Trophoblast cell (in vitro differentiated cells and primary cell): ENCODE results near the gene DNAH7.

ENCODE experiments used
- DNase-seq, 2 donors: peaks; one replicate each; pipeline ENCODE4 v3.0.0-alpha.2; 2016
- H2AFZ ChIP-seq: 2 replicates; pipeline ENCODE4 v1.6.1; 2013; ENCODE audit warnings: low read length, moderate library complexity, mild to moderate bottlenecking; ENCODE audit not compliant: insufficient read depth, poor library complexity
- H2AK5ac ChIP-seq: 2 replicates; pipeline ENCODE4 v1.6.1; 2013; ENCODE audit warnings: mild to moderate bottlenecking, low read length
- H2BK120ac ChIP-seq: 2 replicates; pipeline ENCODE4 v1.6.1; 2013; ENCODE audit warnings: low read length, mild to moderate bottlenecking, moderate library complexity; ENCODE audit not compliant: insufficient read depth, poor library complexity
- H2BK12ac ChIP-seq: 2 replicates; pipeline ENCODE4 v1.6.1; 2013; ENCODE audit warnings: mild to moderate bottlenecking, low read length, moderate library complexity
- H2BK5ac ChIP-seq: 2 replicates; pipeline ENCODE4 v1.6.1; 2013; ENCODE audit warnings: low read length, low read depth, moderate library complexity, mild to moderate bottlenecking; ENCODE audit not compliant: poor library complexity
- H3K14ac ChIP-seq: 2 replicates; pipeline ENCODE4 v1.6.1; 2013; ENCODE audit warnings: mild to moderate bottlenecking, low read length
- H3K18ac ChIP-seq: 2 replicates; pipeline ENCODE4 v1.6.1; 2013; ENCODE audit warnings: mild to moderate bottlenecking, low read length
- H3K23ac ChIP-seq: 2 replicates; pipeline ENCODE4 v1.6.1; 2013; ENCODE audit warnings: low read length
- H3K27ac ChIP-seq: 2 replicates; pipeline ENCODE4 v1.5.1; 2013; ENCODE audit warnings: low read depth, mild to moderate bottlenecking, inconsistent platforms, low read length, moderate library complexity
- H3K27me3 ChIP-seq: 2 replicates; pipeline ENCODE4 v1.6.1; 2013; ENCODE audit warnings: inconsistent platforms, mild to moderate bottlenecking, low read length, moderate library complexity; ENCODE audit not compliant: insufficient read depth
- H3K36me3 ChIP-seq, 2 experiments: 1 replicate in 1 of 2; 2 replicates in 1 of 2; pipeline ENCODE4 v1.6.1; 2013; ENCODE audit warnings: low read length in 2 of 2, mild to moderate bottlenecking in 2 of 2, moderate library complexity in 1 of 2; ENCODE audit not compliant: insufficient read depth in 2 of 2, control insufficient read depth in 1 of 2
- H3K4ac ChIP-seq: 2 replicates; pipeline ENCODE4 v1.6.1; 2013; ENCODE audit warnings: low read depth, mild to moderate bottlenecking, low read length, moderate library complexity
- H3K4me1 ChIP-seq, 2 experiments: 1 replicate in 1 of 2; 2 replicates in 1 of 2; pipeline ENCODE4 v1.6.1; 2013; ENCODE audit warnings: low read length in 2 of 2, mild to moderate bottlenecking in 2 of 2, moderate library complexity in 1 of 2; ENCODE audit not compliant: insufficient read depth in 2 of 2, control insufficient read depth in 1 of 2
- H3K4me2 ChIP-seq: 2 replicates; pipeline ENCODE4 v1.6.1; 2013; ENCODE audit warnings: inconsistent platforms, mild to moderate bottlenecking, low read length, moderate library complexity
- H3K4me3 ChIP-seq: 2 replicates; pipeline ENCODE4 v1.5.1; 2013; ENCODE audit warnings: mild to moderate bottlenecking, low read depth, low read length, inconsistent platforms
- H3K79me1 ChIP-seq: one replicate; pipeline ENCODE4 v1.6.1; 2013; ENCODE audit warnings: low read length
- H3K79me2 ChIP-seq: 2 replicates; pipeline ENCODE4 v1.6.1; 2013; ENCODE audit warnings: low read length, mild to moderate bottlenecking; ENCODE audit not compliant: control insufficient read depth, insufficient read depth, poor library complexity
- H3K9ac ChIP-seq: 2 replicates; pipeline ENCODE4 v1.6.1; 2013; ENCODE audit warnings: mild to moderate bottlenecking, low read length
- H3K9me3 ChIP-seq: 2 replicates; pipeline ENCODE4 v1.6.1; 2013; ENCODE audit warnings: low read depth, mild to moderate bottlenecking, control low read depth, inconsistent platforms, low read length; ENCODE audit not compliant: insufficient read depth
- H4K12ac ChIP-seq: 2 replicates; pipeline ENCODE4 v1.6.1; 2013; ENCODE audit warnings: low read depth, mild to moderate bottlenecking, low read length, moderate library complexity
- H4K8ac ChIP-seq: 2 replicates; pipeline ENCODE4 v1.6.1; 2013; ENCODE audit warnings: low read depth, mild to moderate bottlenecking, low read length, moderate library complexity
- H4K91ac ChIP-seq: one replicate; pipeline ENCODE4 v1.6.1; 2013; ENCODE audit warnings: low read depth, mild to moderate bottlenecking, low read length, moderate library complexity
- WGBS: extraction: QIAGEN DNeasy Blood & Tissue Kit; methylation state at CpG from one replicate; pipeline ENCODE4 v1.1.7; 2013; ENCODE audit warnings: missing lambda C conversion rate; ENCODE audit not compliant: insufficient read length, insufficient coverage; ENCODE audit errors: extremely low coverage; 5-methylcytosine and 5-hydroxymethylcytosine counted together

The DNAH7 gene

DNA sequence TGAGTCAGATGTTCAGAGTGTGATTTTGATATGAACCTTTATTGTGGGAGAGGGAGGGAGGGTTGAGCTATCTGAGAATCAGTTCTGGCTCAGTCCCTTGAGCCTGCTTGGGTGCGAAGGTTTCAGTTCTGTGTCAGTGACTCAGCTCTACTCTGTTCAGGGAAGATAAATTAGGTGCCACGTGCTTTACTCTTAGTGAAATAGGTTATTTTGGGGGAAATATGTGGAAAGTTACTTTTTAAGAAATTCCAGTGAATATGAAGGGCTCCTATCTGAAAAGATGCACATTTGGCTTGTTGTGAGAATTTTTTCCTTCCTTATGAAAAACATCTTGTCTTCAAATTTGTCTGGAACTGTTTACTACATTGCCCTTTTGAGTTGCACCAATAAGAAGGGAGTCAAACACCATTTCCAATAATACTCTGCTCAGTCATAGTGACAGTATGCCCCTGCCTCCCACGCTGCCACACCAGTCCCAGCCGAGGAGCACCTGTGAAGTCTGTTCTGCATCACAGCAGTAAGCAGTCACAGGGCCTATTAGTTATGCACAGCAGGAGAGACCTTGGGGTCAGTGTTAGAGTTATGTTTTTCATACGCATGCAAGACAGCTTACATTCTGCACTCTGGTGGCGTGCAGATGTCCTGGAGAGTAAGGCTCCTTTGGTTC, 32.8 kb upstream of the DNAH7 start:
- no peak overlapping the region for H4K8ac ChIP-seq
- no peak overlapping the region for H2AK5ac ChIP-seq
- no peak overlapping the region for H3K27ac ChIP-seq
- no peaks in the 10 kb centered on the region for H3K27me3 ChIP-seq
- no peak overlapping the region for H3K4ac ChIP-seq
- H2BK5ac ChIP-seq, result no peak overlapping the region
- H3K18ac ChIP-seq, result no peak overlapping the region
- H2BK12ac ChIP-seq, result no peak overlapping the region
- no peak overlapping the region for H2BK120ac ChIP-seq
- no peak overlapping the region for H2AFZ ChIP-seq
- H3K9me3 ChIP-seq, result no peaks in the 10 kb centered on the region
- no CpG with 5 or more reads among the region's 6 CpGs for whole genome bisulfite sequencing
- no peaks in the 10 kb centered on the region for H3K79me2 ChIP-seq
- no peaks in the 10 kb centered on the region for H3K79me1 ChIP-seq
- H4K91ac ChIP-seq, result no peak overlapping the region
- H3K4me3 ChIP-seq, result no peak overlapping the region
- H4K12ac ChIP-seq, result no peak overlapping the region
- H3K14ac ChIP-seq, result no peak overlapping the region
- no peak overlapping the region for H3K9ac ChIP-seq
- no peak overlapping the region for H3K4me2 ChIP-seq
- H3K36me3 ChIP-seq, result no peaks in the 10 kb centered on the region
- DNase-seq, result no peak
- no peaks in the 10 kb centered on the region for H3K4me1 ChIP-seq
- no peak overlapping the region for H3K23ac ChIP-seq

DNA sequence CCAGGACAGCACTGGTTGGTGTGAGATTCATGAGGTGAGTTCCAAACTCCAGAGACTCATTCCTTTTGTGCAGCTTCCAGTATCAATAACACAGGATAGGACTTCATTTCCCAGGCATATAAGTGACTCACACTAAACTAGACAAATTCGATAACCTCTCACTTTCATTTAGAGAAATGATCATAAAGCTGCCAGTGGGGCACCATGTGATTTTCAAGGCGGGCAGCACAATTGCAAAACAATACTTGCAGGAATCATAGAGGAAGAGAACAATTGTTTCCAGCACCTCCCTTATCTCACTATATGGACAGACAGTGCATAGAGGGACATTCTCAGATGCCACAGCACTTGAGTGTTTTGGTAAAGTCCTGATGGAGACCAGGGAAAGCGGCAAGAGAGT, 31.3 kb upstream of the DNAH7 start:
- H2AK5ac ChIP-seq, result no peak overlapping the region
- H3K27me3 ChIP-seq, result no peaks in the 10 kb centered on the region
- no peaks in the 10 kb centered on the region for H3K9me3 ChIP-seq
- H2BK120ac ChIP-seq, result no peak overlapping the region
- no peak overlapping the region for H3K9ac ChIP-seq
- H2BK12ac ChIP-seq, result no peak overlapping the region
- H3K79me1 ChIP-seq, result no peaks in the 10 kb centered on the region
- H4K8ac ChIP-seq, result no peak overlapping the region
- H3K36me3 ChIP-seq, result no peaks in the 10 kb centered on the region
- no peak overlapping the region for H3K23ac ChIP-seq
- no peak overlapping the region for H2AFZ ChIP-seq
- H4K12ac ChIP-seq, result no peak overlapping the region
- H3K14ac ChIP-seq, result no peak overlapping the region
- no peak overlapping the region for H3K4me2 ChIP-seq
- no peak overlapping the region for H4K91ac ChIP-seq
- H3K4me3 ChIP-seq, result no peak overlapping the region
- no peak for DNase-seq
- H3K4ac ChIP-seq, result no peak overlapping the region
- H3K27ac ChIP-seq, result no peak overlapping the region
- no CpG with 5 or more reads among the region's 3 CpGs for WGBS
- no peaks in the 10 kb centered on the region for H3K79me2 ChIP-seq
- no peaks in the 10 kb centered on the region for H3K4me1 ChIP-seq
- H3K18ac ChIP-seq, result no peak overlapping the region
- H2BK5ac ChIP-seq, result no peak overlapping the region

DNA sequence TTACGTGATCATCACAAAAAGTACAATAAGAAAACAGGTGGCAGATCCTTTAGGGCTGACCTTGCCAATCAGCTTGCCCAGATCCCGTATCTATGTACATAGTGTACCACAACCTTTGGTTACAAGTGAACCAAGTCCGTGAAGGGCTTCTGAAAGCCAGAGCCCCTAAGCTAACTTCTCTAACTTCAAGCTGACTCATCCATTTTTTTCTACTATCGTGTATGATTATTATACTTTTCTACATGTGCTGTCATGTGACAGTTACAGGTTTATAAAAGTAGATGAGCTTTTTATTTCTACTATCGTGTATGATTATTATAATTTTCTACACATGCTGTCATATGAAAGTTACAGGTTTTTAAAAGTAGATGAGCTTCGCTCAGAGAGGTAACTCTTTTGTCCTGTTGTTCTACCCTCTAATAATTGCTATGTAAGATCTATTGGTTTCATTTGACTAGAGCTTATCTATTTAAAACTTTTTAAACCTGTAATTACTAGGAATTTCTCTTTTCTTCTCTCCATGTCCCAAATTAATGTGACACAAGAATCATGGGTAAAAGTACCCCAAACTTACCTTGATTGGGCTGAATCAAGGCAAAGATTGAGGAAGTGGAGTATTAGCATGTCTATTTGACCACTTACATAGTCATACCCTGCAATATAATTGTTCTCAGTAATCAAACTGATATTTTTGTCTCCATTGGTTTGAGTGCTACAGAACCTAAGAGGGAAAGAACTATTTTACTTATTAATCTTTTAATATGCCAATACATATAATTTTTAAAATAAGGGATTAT, 29.4 kb upstream of the DNAH7 start:
- Histone ChIP-seq H3K9me3 (no peaks in the 10 kb centered on the region), H3K79me2 (no peaks in the 10 kb centered on the region), H3K36me3 (no peaks in the 10 kb centered on the region), H3K79me1 (no peaks in the 10 kb centered on the region), H3K4me3 (no peak overlapping the region), H4K91ac (no peak overlapping the region), H4K8ac (no peak overlapping the region), H3K9ac (no peak overlapping the region), H3K4ac (no peak overlapping the region), H4K12ac (no peak overlapping the region), H3K23ac (no peak overlapping the region), H2BK12ac (no peak overlapping the region), H2AFZ (no peak overlapping the region), H2BK5ac (no peak overlapping the region), H3K4me1 (no peaks in the 10 kb centered on the region), H3K4me2 (no peak overlapping the region), H3K27me3 (no peaks in the 10 kb centered on the region), H3K14ac (no peak overlapping the region), H2AK5ac (no peak overlapping the region), H2BK120ac (no peak overlapping the region), H3K18ac (no peak overlapping the region), H3K27ac (no peak overlapping the region)
- WGBS, result no CpG with 5 or more reads among the region's 6 CpGs
- no peak for DNase-seq

DNA sequence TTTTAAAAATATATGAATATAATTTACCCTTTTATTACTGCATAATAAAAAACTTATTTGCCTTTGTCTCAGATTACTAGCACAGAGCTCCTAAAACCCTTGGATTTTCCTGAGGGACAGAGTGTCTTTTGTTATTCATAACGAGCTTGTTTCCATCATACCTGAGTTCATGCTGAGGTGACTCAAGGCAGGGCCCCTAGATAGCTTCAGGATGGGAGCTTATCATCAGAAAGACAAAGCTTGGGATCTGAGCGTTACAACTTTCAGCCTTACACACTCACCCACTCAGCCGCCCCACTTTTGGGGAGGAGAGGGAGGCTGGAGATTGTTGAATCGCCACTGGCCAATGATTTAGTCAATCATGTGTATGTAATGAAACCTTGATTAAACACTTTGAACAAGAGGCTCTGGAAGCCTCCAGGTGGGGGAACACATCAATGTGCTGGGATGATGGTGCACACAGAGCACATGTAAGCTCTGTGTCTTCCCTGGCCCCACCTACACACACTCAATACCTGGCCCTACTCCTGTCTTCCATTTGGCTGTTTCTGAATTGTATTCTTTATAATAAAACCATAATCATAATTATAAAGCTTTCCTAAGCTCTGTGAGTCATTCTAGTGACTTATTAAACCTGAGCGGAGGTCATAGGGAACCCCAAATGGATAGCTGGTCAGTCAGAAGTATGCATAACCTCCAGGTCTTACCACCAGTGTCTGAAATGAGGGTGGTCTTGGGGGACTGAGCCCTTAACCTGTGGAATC, 28.5 kb upstream of the DNAH7 start:
- no peaks in the 10 kb centered on the region for H3K4me1 ChIP-seq
- H3K36me3 ChIP-seq, result no peaks in the 10 kb centered on the region
- no peak overlapping the region for H2AFZ ChIP-seq
- no peak overlapping the region for H3K9ac ChIP-seq
- no peak overlapping the region for H3K4me2 ChIP-seq
- no peak overlapping the region for H3K27ac ChIP-seq
- H4K91ac ChIP-seq, result no peak overlapping the region
- DNase-seq, result no peak
- no peaks in the 10 kb centered on the region for H3K9me3 ChIP-seq
- no peak overlapping the region for H2BK120ac ChIP-seq
- no peaks in the 10 kb centered on the region for H3K79me2 ChIP-seq
- H4K8ac ChIP-seq, result no peak overlapping the region
- no peak overlapping the region for H3K14ac ChIP-seq
- no peak overlapping the region for H3K4ac ChIP-seq
- no peak overlapping the region for H2BK12ac ChIP-seq
- no peak overlapping the region for H3K4me3 ChIP-seq
- H4K12ac ChIP-seq, result no peak overlapping the region
- no peak overlapping the region for H2BK5ac ChIP-seq
- no peak overlapping the region for H3K23ac ChIP-seq
- H3K79me1 ChIP-seq, result no peaks in the 10 kb centered on the region
- no peak overlapping the region for H3K18ac ChIP-seq
- H2AK5ac ChIP-seq, result no peak overlapping the region
- WGBS, result no CpG with 5 or more reads among the region's 5 CpGs
- no peaks in the 10 kb centered on the region for H3K27me3 ChIP-seq
